C1 segment of cervical spinal cord (tissue), 14 donors: ENCODE results near the gene GDF9.

Experiments used
- DNase-seq, 14 donors: peaks; one replicate each; lab custom pipeline; 2025; lab: John Stamatoyannopoulos, UW

The GDF9 gene

GRCh38 chr5:132838516-132839282 is 27.6 kb downstream of the GDF9 start:
- DNase-seq = peak in 1 of 14 donors; percentile 62

GRCh38 chr5:132837868-132838267 is 28.4 kb downstream of the GDF9 start:
- DNase-seq = peak in 1 of 14 donors; percentile 17

- DNase-seq = no peak
Observed at GRCh38 chr5:132836852-132837251, 29.4 kb downstream of the GDF9 start.

- no peak for DNase-seq
Observed at GRCh38 chr5:132834057-132834456, 32.2 kb downstream of the GDF9 start.

- DNase-seq = no peak
Observed at GRCh38 chr5:132832612-132833011, 33.7 kb downstream of the GDF9 start.

GRCh38 chr5:132831095-132831860 is 35.0 kb downstream of the GDF9 start:
- no peak for DNase-seq

- peak in 4 of 14 donors; percentile 31 to 67 (median 58) for DNase-seq
Observed at GRCh38 chr5:132830436-132831094, 35.7 kb downstream of the GDF9 start, which contains the start of gene SHROOM1. Gene SHROOM1 (minus strand): TSS chr5:132830647. CDS start chr5:132826140, 4,507 bp downstream.

GRCh38 chr5:132829742-132830435 is 36.4 kb downstream of the GDF9 start:
- peak in 12 of 14 donors; percentile 47 to 80 (median 62) for DNase-seq

- DNase-seq = peak in 1 of 14 donors; percentile 47
Observed at GRCh38 chr5:132828846-132829494, 37.3 kb downstream of the GDF9 start.

- DNase-seq = no peak
Observed at GRCh38 chr5:132827943-132828673, 38.2 kb downstream of the GDF9 start.

- DNase-seq = no peak
Observed at GRCh38 chr5:132826424-132827082, 39.7 kb downstream of the GDF9 start.

GRCh38 chr5:132825834-132826391 is 40.4 kb downstream of the GDF9 start:
- DNase-seq = no peak

GRCh38 chr5:132825033-132825833 is 41.0 kb downstream of the GDF9 start:
- no peak for DNase-seq

- DNase-seq = no peak
Observed at GRCh38 chr5:132824426-132824825, 41.8 kb downstream of the GDF9 start.

- DNase-seq = peak in 1 of 14 donors; percentile 56
Observed at GRCh38 chr5:132823481-132824050, 42.7 kb downstream of the GDF9 start.

GRCh38 chr5:132822650-132823480 is 43.4 kb downstream of the GDF9 start:
- peak in 2 of 14 donors; percentile 25 to 79 for DNase-seq

- peak in 8 of 14 donors; percentile 37 to 73 (median 57) for DNase-seq
Observed at GRCh38 chr5:132821791-132822190, 44.5 kb downstream of the GDF9 start.
